HG02571 (cell line): ENCODE data around the gene GRPEL2.
"Not testable (repeated sequence)": the region's sequence is repeated elsewhere in the genome, so short reads cannot be mapped to it uniquely, and the experiment has no call there.

Source experiments
- ATAC-seq: cut with Tn5 transposase; IDR thresholded peaks from one replicate; pipeline ENCODE4 v1.9.1; 2021; ENCODE audit warnings: mild to moderate bottlenecking, moderate library complexity; ENCODE audit not compliant: unreplicated experiment

The GRPEL2 gene

DNA sequence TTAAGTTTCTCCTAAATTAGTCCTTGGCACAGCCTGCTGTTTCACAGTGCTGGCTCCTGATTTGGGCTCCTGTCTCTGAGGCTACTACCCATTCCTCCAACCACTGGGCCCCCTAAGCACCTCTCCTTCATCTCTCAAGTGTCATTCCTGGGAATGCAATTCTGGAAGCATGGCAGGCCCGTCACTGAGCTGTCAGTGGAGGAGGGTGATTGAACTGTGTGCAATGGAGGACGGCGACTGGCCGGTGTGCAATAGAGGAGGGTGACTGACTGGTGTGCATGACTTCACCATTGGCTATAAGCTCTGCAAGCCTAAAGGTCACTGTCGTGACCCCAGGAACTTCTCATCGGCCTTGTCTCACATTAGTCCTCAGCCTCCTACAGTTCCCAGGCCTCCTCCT, 46.2 kb downstream of the GRPEL2 start:
- ATAC-seq: no peak

DNA sequence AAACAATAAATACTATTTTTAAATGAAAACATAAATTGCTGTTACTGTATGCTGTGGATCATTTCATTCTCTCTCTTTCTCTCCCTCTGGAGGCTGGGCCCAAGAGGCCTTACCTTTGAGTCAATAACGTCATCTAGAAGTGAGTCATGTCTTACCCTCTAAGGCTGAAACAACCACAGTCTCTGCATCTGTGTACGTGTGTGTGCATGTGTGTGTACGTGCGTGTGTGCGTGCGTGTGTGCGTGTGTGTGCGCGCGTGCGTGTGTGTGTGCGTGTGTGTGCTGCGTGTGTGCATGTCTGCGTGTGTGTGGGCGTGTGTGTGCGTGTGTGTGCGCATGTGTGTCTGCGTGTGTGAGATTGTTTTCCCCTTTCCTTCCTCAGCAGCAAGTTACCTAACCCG, 47.4 kb downstream of the GRPEL2 start:
- ATAC-seq: no peak

DNA sequence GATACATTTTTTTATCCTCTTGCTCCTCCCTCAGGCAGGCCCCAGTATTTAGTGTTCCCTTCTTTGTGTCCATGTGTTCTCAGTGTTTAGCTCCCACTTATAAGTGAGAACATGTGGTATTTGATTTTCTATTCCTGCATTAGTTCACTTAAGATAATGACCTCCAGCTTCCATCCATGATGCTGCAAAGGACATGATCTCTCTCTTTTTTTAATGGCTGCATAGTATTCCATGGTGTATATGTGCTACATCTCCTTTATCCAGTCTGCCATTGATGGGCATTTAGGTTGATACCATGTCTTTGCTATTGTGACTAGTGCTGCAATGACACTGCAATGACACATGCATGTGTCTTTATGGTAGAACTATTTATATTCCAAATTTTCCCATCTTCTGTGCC, 49.7 kb downstream of the GRPEL2 start:
- not testable (repeated sequence) for ATAC-seq

DNA sequence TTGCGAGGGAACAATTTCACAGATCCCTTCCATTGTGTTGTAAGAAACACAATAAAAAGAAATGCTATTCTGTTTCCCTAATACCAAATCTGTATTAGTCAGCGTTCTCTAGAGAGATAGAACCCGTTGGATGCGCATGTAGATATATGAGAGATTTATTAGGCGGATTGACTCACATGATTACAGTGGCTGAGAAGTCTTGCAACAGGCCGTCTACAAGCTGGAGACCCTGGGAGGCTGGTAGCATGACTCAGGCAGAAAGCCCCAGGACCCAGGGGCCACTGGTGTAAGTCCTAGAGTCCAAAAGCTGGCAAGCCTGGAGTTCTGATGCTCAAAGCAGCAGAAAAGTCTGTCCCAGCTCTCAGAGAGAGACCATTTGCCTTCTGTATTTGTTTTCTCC, 52.2 kb downstream of the GRPEL2 start:
- no peak for ATAC-seq

DNA sequence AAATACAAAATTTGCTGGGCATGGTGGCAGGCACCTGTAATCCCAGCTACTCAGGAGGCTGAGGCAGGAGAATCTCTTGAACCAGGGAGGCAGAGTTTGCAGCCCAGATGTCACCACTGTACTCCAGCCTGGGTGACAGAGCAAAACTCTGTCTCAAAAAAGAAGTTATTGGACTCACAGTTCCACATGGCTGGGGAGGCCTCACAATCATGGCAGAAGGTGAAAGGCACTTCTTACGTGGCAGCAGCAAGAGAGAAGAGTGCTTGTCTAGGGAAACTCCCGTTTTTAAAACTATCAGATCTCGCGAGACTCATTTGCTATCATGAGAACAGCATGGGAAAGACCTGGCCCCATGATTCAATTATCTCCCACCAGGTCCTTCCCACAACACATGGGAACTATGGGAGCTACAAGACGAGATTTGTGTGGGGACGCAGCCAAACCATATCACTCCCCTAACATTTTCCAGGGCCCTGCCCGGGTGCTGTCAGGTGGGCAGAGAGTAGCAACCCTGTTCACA, 53.5 kb downstream of the GRPEL2 start:
- not testable (repeated sequence) for ATAC-seq

DNA sequence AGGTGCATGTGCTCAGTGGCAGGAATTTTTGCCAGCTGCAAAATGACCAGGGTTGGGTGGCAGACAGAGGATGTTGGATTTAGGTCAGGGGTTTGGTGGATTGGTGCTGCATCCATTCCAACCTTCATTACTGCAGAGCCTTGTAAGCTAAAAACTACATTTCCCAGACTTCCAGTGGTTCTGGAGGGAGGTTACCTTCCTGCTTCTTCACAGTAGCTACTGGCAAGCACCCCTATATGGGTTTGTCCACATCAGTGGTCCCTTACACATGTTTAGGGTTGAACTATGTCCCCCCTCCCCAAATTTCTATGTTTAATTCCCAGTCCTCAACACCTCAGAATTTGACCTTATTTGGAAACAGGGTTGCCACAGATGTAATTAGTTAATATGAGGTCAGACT, 54.5 kb downstream of the GRPEL2 start:
- no peak for ATAC-seq

DNA sequence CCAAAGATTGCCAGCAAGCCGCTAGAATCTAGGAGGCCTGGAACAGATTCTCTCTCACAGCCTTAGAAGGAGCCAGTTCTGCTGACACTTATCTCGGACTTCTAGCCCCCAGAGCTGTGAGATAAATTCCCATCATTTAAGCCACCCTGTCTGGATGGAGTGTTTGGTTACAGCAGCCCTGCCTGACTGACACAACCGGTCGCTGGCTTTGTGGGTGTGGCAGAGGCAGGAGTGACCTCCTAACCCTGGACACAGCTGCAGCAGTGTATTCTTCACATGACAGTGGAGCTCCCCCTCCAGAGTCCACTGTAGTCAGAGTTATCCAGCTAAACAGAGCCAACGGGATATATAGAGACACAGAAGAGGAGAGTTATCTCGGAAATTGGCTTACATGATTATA, 55.0 kb downstream of the GRPEL2 start:
- ATAC-seq: no peak

DNA sequence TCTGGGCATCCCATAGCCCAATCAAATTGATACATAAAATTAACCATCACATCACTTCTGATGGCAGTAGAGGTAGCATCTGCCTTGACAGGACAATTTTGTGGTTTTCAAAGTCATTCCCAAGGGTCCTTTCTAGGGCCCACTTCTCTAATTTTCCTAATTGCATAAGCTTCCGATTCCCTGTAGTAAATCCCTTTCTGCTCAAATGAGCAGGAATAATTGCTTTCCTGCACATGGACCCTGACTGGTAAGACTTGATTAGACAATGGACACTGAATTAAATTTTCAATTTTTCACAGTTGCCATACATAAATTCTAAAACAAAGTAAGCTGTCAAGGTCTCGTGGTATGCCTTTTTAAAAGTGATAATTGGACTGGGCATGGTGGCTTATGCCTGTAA, 55.8 kb downstream of the GRPEL2 start:
- ATAC-seq: no peak

DNA sequence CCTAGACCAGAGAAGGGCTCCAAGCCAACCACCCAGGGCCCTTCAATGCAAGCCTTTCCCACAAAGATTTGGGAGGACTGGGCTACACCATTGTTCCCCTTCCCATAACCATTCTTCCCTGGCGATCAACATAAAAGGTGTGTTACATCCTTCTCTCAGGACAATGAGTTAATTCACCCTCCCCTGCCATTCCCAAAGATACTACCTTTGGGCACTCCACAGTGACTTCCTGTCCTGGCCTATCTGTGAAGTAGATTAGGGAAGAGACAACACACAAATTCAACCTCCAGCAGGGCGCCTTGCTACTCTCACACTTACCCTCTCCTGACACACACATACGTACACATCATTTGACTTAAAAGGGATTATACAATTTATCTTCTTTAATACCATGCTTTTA, 57.0 kb downstream of the GRPEL2 start:
- no peak for ATAC-seq
